HFFc6 (cell line): ENCODE results near the gene SEC16B. TPM values are rescaled to one million over a fixed set of nuclear protein-coding genes. Genes with fewer than 3 reads are reported as not detected.

Experiments used
- DNase-seq: peaks from one replicate; pipeline ENCODE4 v3.0.0-alpha.2; 2018
- H3K27ac Mint-ChIP-seq: 2 replicates; pipeline ENCODE4 v1.8.0; 2020; ENCODE audit warnings: mild to moderate bottlenecking, mixed read lengths
- H3K27me3 Mint-ChIP-seq: 2 replicates; pipeline ENCODE4 v1.8.0; 2021; ENCODE audit warnings: mild to moderate bottlenecking, moderate library complexity, mixed read lengths; ENCODE audit not compliant: insufficient read depth
- H3K36me3 Mint-ChIP-seq: 2 replicates; pipeline ENCODE4 v1.8.0; 2021; ENCODE audit warnings: low read depth, mixed read lengths
- H3K4me1 Mint-ChIP-seq: 2 replicates; pipeline ENCODE4 v1.8.0; 2020; ENCODE audit warnings: low read depth, mixed read lengths
- H3K4me3 Mint-ChIP-seq: 2 replicates; pipeline ENCODE4 v1.8.0; 2020; ENCODE audit warnings: mild to moderate bottlenecking, moderate library complexity, mixed read lengths
- H3K9me3 Mint-ChIP-seq: 2 replicates; pipeline ENCODE4 v1.8.0; 2020; ENCODE audit warnings: mild to moderate bottlenecking, mixed read lengths
- CTCF ChIP-seq: fragments of 200-600 bp; sonication (generic); IDR thresholded peaks from 2 replicates; pipeline ENCODE4 v1.5.0; 2021; ENCODE audit warnings: antibody characterized with exemption, mild to moderate bottlenecking
- total RNA-seq, 6 experiments: library from RNA; stranded (reverse); fragmentation: NEBNext Ultra II Directional; extraction: Animal tissue kit (Norgen Biotek cat#: 25700); gene quantifications; 2 replicates in 1 of 6; 3 replicates in 5 of 6; pipeline ENCODE4 v1.2.3, GENCODE V29; 2021

Gene SEC16B
- total RNA-seq, 6 experiments from 2014 or later, result 1.7 to 3.2 (median 2.0) TPM

DNA sequence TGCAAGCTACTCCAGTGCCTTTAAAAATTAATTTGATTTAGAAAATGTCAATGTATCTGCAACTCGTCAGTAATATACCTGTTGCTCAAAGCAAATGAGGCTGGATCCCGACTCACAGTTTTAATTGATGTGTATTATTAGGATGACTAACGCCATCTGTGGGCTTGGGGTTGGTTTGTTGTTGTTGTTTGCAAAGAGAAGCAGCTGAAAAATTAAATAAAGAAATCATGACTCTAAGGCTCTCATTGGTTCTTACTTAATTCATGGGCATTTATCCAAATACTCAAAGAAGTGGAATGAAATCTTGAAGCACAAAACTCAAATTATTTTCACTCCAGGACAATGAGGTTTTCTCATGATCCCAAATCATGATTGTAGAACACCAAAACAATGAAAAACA is 46.4 kb downstream of the SEC16B start:
- Mint-ChIP-seq H3K36me3 (no peaks in the 10 kb centered on the region), H3K27ac (no peak overlapping the region), H3K4me3 (no peak overlapping the region), H3K4me1 (peaks cover 36% of the 10 kb centered on the region), H3K27me3 (no peaks in the 10 kb centered on the region; the same call in 1 of the 2 replicates), H3K9me3 (no peaks in the 10 kb centered on the region)
- DNase-seq, result no peak
- no peak for TF ChIP-seq CTCF

DNA sequence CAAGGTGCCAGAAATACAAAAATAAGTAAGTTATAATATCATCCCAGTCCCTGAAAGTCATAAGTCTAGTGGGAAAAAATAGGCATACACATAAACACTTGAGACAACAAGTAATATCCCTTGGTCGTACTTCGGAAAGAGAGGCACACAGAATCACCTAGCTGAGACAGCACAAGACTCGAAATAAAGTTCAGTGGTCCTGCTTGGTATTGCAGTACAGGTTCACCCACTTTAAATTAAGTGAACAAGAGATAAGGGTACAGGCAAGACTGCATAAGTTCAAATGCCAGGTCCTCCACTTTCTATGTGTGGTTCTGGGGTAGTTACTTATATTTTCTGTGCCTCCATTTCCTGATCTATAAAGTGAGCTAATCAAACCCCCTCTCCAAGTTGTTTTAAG is 47.6 kb downstream of the SEC16B start:
- H3K4me3 Mint-ChIP-seq, result no peak overlapping the region
- DNase-seq, result no peak
- no peaks in the 10 kb centered on the region; the same call in 1 of the 2 replicates for H3K27me3 Mint-ChIP-seq
- no peaks in the 10 kb centered on the region for H3K36me3 Mint-ChIP-seq
- no peaks in the 10 kb centered on the region for H3K9me3 Mint-ChIP-seq
- peak; percentile 39 for TF ChIP-seq CTCF
- H3K4me1 Mint-ChIP-seq, result peaks cover 23% of the 10 kb centered on the region
- H3K27ac Mint-ChIP-seq, result no peak overlapping the region

GRCh38 chr1:177921590-177921989 is 48.3 kb downstream of the SEC16B start:
- Mint-ChIP-seq H3K4me3 (no peak overlapping the region), H3K9me3 (no peaks in the 10 kb centered on the region), H3K27me3 (no peaks in the 10 kb centered on the region; the same call in 1 of the 2 replicates), H3K36me3 (no peaks in the 10 kb centered on the region), H3K4me1 (peaks cover 17% of the 10 kb centered on the region), H3K27ac (no peak overlapping the region)
- DNase-seq, result no peak
- TF ChIP-seq CTCF, result no peak

DNA sequence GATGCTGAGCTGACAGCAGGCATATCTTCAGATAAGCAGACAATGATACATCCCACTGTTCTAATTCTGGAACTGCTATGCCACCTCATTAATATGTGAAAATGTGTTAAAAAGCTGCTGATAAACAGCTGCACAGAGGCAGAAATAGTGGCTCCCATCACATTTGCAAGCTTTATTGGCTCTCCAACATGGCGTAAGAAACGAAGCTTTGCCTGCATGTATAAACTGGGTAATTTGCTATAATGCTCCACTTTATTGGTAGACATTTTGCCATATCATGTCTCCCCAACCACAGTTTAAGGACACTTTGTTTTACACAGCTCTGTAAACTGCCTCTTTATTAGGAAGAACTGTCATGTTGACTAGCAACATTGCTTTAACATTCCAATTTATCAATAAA is 49.8 kb downstream of the SEC16B start:
- Mint-ChIP-seq H3K27ac (no peak overlapping the region), H3K27me3 (no peaks in the 10 kb centered on the region; the same call in 1 of the 2 replicates), H3K9me3 (no peaks in the 10 kb centered on the region), H3K36me3 (no peaks in the 10 kb centered on the region), H3K4me3 (no peak overlapping the region), H3K4me1 (peaks cover 2% of the 10 kb centered on the region)
- no peak for TF ChIP-seq CTCF
- DNase-seq, result no peak

GRCh38 chr1:177915641-177916040 is 54.2 kb downstream of the SEC16B start:
- H3K27me3 Mint-ChIP-seq, result no peaks in the 10 kb centered on the region
- no peak for DNase-seq
- H3K9me3 Mint-ChIP-seq, result no peaks in the 10 kb centered on the region
- no peak for TF ChIP-seq CTCF
- no peaks in the 10 kb centered on the region for H3K36me3 Mint-ChIP-seq
- no peaks in the 10 kb centered on the region; the same call in 1 of the 2 replicates for H3K4me1 Mint-ChIP-seq
- H3K27ac Mint-ChIP-seq, result no peak overlapping the region
- no peak overlapping the region for H3K4me3 Mint-ChIP-seq

DNA sequence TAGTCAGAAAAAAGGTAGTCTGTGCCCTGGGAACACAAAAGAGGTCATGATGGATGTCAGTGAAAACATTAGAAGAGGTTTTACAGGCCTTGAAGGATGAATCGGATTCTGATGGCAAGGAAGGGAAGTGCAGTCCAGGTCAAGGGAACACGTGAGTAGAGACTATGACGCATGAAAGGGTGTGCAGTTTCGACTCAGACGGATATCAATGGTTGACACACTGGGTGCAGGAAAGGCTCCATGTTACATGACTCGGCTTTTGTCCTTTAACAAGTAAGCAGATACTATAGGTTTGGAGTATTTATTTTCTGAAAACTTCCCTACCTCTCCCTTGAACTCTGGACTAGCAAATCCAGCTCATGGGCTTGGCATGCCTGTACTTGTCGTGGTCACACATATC is 55.3 kb downstream of the SEC16B start:
- peaks cover 5% of the 10 kb centered on the region; the same call in 1 of the 2 replicates for H3K27me3 Mint-ChIP-seq
- peak; percentile 1 for DNase-seq
- TF ChIP-seq CTCF, result no peak
- H3K4me3 Mint-ChIP-seq, result no peak overlapping the region
- H3K27ac Mint-ChIP-seq, result no peak overlapping the region
- H3K4me1 Mint-ChIP-seq, result no peaks in the 10 kb centered on the region; the same call in 1 of the 2 replicates
- no peaks in the 10 kb centered on the region for H3K9me3 Mint-ChIP-seq
- no peaks in the 10 kb centered on the region for H3K36me3 Mint-ChIP-seq
